Spleen (tissue), 11 donors: ENCODE measurements around the gene CNKSR2. TPM values are rescaled to one million over a fixed set of nuclear protein-coding genes. Genes with fewer than 3 reads are reported as not detected.

ENCODE experiments used
- DNase-seq: peaks from one replicate; pipeline ENCODE4 v3.0.0-alpha.2; 2020
- H3K27ac ChIP-seq, 8 donors: fragments of 200-600 bp; sonication (generic) in 7 of 8; 1 replicate in 4 of 8; 2 replicates in 4 of 8; pipeline versions ENCODE4 v1.5.0 to v1.8.0; 2016 to 2021; ENCODE audit warnings: inconsistent platforms in 4 of 8, mild to moderate bottlenecking in 4 of 8, moderate library complexity in 1 of 8
- H3K27me3 ChIP-seq, 7 donors: fragments of 200-600 bp; sonication (generic) in 6 of 7; replicated peaks in 1 of 7; 1 replicate in 4 of 7; 2 replicates in 3 of 7; pipeline versions ENCODE4 v1.5.0 to v1.8.0; 2016 to 2021; ENCODE audit warnings: inconsistent platforms in 3 of 7, mild to moderate bottlenecking in 1 of 7
- H3K36me3 ChIP-seq, 6 donors: fragments of 200-600 bp; sonication (generic) in 5 of 6; 1 replicate in 4 of 6; 2 replicates in 2 of 6; pipeline versions ENCODE4 v1.5.0 to v1.8.0; 2016 to 2021; ENCODE audit warnings: inconsistent platforms in 2 of 6
- H3K4me1 ChIP-seq, 6 donors: fragments of 200-600 bp; sonication (generic) in 5 of 6; 1 replicate in 3 of 6; 2 replicates in 3 of 6; pipeline versions ENCODE4 v1.5.0 to v1.8.0; 2016 to 2021; ENCODE audit warnings: inconsistent platforms in 3 of 6
- H3K4me3 ChIP-seq, 8 donors: fragments of 200-600 bp; sonication (generic) in 7 of 8; 1 replicate in 4 of 8; 2 replicates in 4 of 8; pipeline versions ENCODE4 v1.5.0 to v1.8.0; 2016 to 2021; ENCODE audit warnings: inconsistent platforms in 4 of 8, mild to moderate bottlenecking in 4 of 8, moderate library complexity in 2 of 8
- H3K9me3 ChIP-seq, 8 donors: fragments of 200-600 bp; sonication (generic) in 7 of 8; 1 replicate in 4 of 8; 2 replicates in 4 of 8; pipeline versions ENCODE4 v1.5.0 to v1.8.0; 2016 to 2021; ENCODE audit warnings: inconsistent platforms in 4 of 8
- POLR2A ChIP-seq, 3 donors: fragments of 450-650 bp; IDR thresholded peaks; one replicate each; pipeline ENCODE4 v1.5.1; 2017; ENCODE audit warnings: antibody characterized with exemption in 3 of 3, mild to moderate bottlenecking in 1 of 3
- POLR2AphosphoS5 ChIP-seq, 3 donors: sonication (generic); formaldehyde crosslinking; IDR thresholded peaks; one replicate each; pipeline ENCODE4 v1.5.1; 2017; ENCODE audit warnings: antibody characterized with exemption in 3 of 3
- whole genome bisulfite sequencing, 5 donors: extraction: QIAGEN DNeasy Blood & Tissue Kit in 3 of 5; methylation state at CpG; one replicate each; pipeline versions ENCODE4 v1.1.5 to v1.1.7; 2013 to 2018; 5-methylcytosine and 5-hydroxymethylcytosine counted together
- intact Hi-C: fragments of 100-400 bp; cut with DNase I; formaldehyde crosslinking; loops from one replicate; pipeline ENCODE4 v1.15.0; 2023; ENCODE audit warnings: low total_unique reads
- polyA plus RNA-seq, 3 donors: library from polyadenylated mRNA; stranded (reverse); fragments of 200-250 nt; gene quantifications; one replicate each; pipeline ENCODE4 v1.2.1, GENCODE V29; 2013
- total RNA-seq, 7 donors: library from RNA; depleted of rRNA in 3 of 7; stranded (reverse); fragments of >200 nt in 3 of 7; fragmentation: NEBNext Ultra II Directional in 4 of 7; extraction: Animal tissue kit (Norgen Biotek cat#: 25700) in 4 of 7; gene quantifications; one replicate each; pipeline versions ENCODE4 v1.1.0 to v1.2.1, GENCODE V29; 2016 to 2021
- TF ChIP-seq, protein P1 (sequence below), 11 experiments: fragments of 200-600 bp in 7 of 11; fragments of 450-650 bp in 4 of 11; sonication (generic) in 4 of 11; IDR thresholded peaks in 8 of 11; conservative IDR thresholded peaks in 3 of 11; 1 replicate in 7 of 11; 2 replicates in 4 of 11; pipeline versions ENCODE4 v1.4.0 to v1.8.0; 2016 to 2021; ENCODE audit warnings: antibody characterized with exemption in 11 of 11, inconsistent platforms in 4 of 11, mild to moderate bottlenecking in 1 of 11
- donor health status: healthy with polysubstance abuse.
- donor health status: DM: no; HTN: no; CAD: no; lungs with moderate emphysema.
- donor health status: DM: no; HTN: no; CAD: no.
- donor health status: Bipolar disorder and iron deficiency.
- donor health status: healthy.
- donor health status: DM: no; HTN: no; CAD: no.
- donor health status: DM: yes; HTN: yes; CAD: no.

CNKSR2 gene
- total and polyA plus RNA-seq, 10 donors: 1.6 to 16.8 (median 6.0) TPM

DNA sequence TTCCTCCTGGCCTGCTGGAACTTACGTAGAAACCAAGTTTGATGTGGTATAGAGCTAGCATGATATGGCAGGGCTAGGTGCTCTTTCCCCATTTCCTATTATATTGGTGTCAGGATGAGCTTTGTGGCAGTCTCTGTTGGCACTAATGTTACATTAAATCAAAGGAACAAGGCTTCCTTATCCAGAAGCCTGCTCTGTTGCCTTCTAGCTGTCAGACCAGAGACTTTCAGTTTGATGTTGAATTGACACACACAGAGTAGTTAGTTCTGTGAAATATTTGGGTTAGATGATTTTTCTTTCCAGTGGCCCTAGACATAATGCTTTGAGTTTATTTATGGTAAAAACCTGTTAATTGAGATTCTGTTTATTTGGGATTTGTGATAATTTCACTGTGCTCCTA, 10.0 kb downstream of the CNKSR2 start:
- Histone ChIP-seq H3K27ac (no peak overlapping the region), H3K4me3 (no peak overlapping the region), H3K9me3 (no peaks in the 10 kb centered on the region), H3K27me3 (no peaks in the 10 kb centered on the region), H3K4me1 (no peaks in the 10 kb centered on the region), H3K36me3 (no peaks in the 10 kb centered on the region)
- intact Hi-C loops: no loop called here
- TF ChIP-seq POLR2A (IDR thresholded peaks at IDR 0.05) (no peak), POLR2AphosphoS5 (IDR thresholded peaks at IDR 0.05) (no peak)
- TF ChIP-seq, protein P1, sequence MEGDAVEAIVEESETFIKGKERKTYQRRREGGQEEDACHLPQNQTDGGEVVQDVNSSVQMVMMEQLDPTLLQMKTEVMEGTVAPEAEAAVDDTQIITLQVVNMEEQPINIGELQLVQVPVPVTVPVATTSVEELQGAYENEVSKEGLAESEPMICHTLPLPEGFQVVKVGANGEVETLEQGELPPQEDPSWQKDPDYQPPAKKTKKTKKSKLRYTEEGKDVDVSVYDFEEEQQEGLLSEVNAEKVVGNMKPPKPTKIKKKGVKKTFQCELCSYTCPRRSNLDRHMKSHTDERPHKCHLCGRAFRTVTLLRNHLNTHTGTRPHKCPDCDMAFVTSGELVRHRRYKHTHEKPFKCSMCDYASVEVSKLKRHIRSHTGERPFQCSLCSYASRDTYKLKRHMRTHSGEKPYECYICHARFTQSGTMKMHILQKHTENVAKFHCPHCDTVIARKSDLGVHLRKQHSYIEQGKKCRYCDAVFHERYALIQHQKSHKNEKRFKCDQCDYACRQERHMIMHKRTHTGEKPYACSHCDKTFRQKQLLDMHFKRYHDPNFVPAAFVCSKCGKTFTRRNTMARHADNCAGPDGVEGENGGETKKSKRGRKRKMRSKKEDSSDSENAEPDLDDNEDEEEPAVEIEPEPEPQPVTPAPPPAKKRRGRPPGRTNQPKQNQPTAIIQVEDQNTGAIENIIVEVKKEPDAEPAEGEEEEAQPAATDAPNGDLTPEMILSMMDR (IDR thresholded peaks at IDR 0.05 in 8 of 11, conservative IDR thresholded peaks at IDR 0.05 in 3 of 11): no peak
- 80 to 100% (median 94%) methylated on average over 1 of the region's 1 CpG for WGBS, 5 donors
- no peak for DNase-seq

DNA sequence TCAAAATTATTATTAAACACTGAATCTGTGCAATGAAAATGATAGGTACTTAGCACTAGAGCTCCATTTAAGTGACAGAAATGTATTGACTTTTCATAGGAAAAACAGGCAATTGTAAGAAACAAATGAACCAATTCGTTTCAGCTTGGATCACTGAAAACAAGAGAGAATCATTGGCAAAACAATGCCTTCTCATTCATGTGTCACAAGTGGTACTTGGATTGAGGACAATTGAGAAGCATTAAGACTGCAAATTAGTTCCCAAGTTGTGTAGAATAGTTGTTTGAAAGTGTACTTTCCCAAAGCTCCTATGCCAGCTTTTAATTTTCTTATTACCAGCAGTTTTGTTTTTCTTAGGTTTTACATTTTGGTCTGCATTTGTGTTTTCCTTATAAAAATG, 20.6 kb downstream of the CNKSR2 start:
- Histone ChIP-seq H3K9me3 (peaks cover 0 to 25% (median 9%) of the 10 kb centered on the region in 8 donors), H3K27ac (no peak overlapping the region), H3K4me3 (no peak overlapping the region), H3K27me3 (no peaks in the 10 kb centered on the region), H3K4me1 (no peaks in the 10 kb centered on the region), H3K36me3 (no peaks in the 10 kb centered on the region)
- no peak for TF ChIP-seq POLR2A (IDR thresholded peaks at IDR 0.05)
- TF ChIP-seq, protein P1 (IDR thresholded peaks at IDR 0.05 in 8 of 11, conservative IDR thresholded peaks at IDR 0.05 in 3 of 11): no peak
- no peak for TF ChIP-seq POLR2AphosphoS5 (IDR thresholded peaks at IDR 0.05)
- intact Hi-C loops: no loop called here
- WGBS, 5 donors: 21 to 70% (median 65%) methylated on average over 1 of the region's 1 CpG
- DNase-seq: no peak

DNA sequence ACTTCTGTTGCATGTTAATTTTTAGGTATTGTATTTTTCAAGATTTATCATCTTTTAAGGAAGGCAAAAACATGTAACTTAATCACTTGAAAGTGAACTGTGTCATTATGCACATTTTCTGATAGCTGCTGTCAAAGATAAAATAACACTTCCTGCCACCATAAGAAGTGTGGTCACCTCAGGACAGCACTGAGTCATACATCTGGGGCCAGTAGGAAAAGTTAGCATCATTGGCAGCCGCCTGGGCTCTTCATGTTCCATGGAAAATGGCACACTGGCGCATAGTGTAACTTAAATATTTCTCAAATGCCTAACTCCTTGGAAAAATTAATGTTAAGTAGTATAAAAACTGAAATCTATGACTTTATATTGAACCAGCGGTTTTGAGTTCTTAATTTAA, 24.2 kb downstream of the CNKSR2 start:
- intact Hi-C loops: no loop called here
- Histone ChIP-seq H3K4me1 (no peaks in the 10 kb centered on the region), H3K27ac (no peak overlapping the region), H3K9me3 (no peaks in the 10 kb centered on the region), H3K27me3 (no peaks in the 10 kb centered on the region), H3K36me3 (no peaks in the 10 kb centered on the region), H3K4me3 (no peak overlapping the region)
- 54 to 89% (median 75%) methylated on average over 3 of the region's 3 CpGs for WGBS, 5 donors
- DNase-seq: no peak
- TF ChIP-seq POLR2A (IDR thresholded peaks at IDR 0.05): no peak
- TF ChIP-seq, protein P1 (IDR thresholded peaks at IDR 0.05 in 8 of 11, conservative IDR thresholded peaks at IDR 0.05 in 3 of 11): no peak
- no peak for TF ChIP-seq POLR2AphosphoS5 (IDR thresholded peaks at IDR 0.05)

DNA sequence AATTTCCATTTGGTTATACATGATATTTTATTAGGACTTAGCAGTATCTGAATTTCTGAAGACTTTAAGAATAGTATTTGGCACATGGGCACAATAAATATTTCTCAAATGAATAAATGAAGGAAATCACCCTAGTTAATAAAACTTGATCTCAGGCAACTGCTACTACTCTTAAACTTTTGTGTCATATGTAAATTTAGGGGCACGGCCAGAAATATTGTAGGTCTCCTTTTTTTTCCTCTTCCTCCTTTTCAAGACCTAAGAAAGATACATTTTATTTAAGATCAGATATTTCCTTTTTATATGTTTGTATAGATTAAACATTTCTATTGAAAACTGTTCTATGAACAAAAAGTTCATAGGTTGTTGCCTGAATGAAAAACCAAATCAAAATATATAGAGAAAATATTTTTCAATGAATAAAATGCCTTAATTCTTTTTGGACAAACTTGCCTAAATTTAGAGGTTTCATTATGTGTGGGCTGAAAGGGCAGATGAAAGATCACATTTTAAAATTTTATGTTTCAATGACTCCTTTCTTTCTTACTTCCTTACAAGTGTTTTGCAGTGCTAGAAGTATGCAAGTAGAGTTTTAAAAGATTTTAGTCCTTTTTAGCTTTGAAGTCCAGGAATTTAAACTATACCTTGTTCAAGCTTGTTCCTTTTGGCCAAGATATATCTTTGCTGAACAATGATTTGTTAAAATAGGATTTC, 26.3 kb downstream of the CNKSR2 start:
- TF ChIP-seq POLR2A (IDR thresholded peaks at IDR 0.05) (no peak), POLR2AphosphoS5 (IDR thresholded peaks at IDR 0.05) (no peak)
- TF ChIP-seq, protein P1 (IDR thresholded peaks at IDR 0.05 in 8 of 11, conservative IDR thresholded peaks at IDR 0.05 in 3 of 11): no peak
- no peaks in the 10 kb centered on the region for H3K9me3 ChIP-seq
- intact Hi-C loops: no loop called here
- H3K27ac ChIP-seq: no peak overlapping the region
- H3K36me3 ChIP-seq: no peaks in the 10 kb centered on the region
- H3K27me3 ChIP-seq: no peaks in the 10 kb centered on the region
- no peak for DNase-seq
- no peak overlapping the region for H3K4me3 ChIP-seq
- H3K4me1 ChIP-seq: no peaks in the 10 kb centered on the region
- whole genome bisulfite sequencing, 5 donors: 56 to 72% (median 63%) methylated on average over 1 of the region's 1 CpG
